Neuronal stem cell (in vitro differentiated cells): ENCODE measurements around the gene RPL7A.

Experiments
- DNase-seq: peaks from one replicate; pipeline ENCODE4 v3.0.0-alpha.2; 2013; ENCODE audit warnings: low spot score
- H2AFZ ChIP-seq: one replicate; pipeline ENCODE4 v1.6.1; 2013; ENCODE audit warnings: mild to moderate bottlenecking, low read length, inconsistent platforms
- H2AK5ac ChIP-seq: 2 replicates; pipeline ENCODE4 v1.6.1; 2013; ENCODE audit warnings: low read depth, mild to moderate bottlenecking, inconsistent platforms, low read length, moderate library complexity, mixed read lengths
- H2BK120ac ChIP-seq: 2 replicates; pipeline ENCODE4 v1.6.1; 2013; ENCODE audit warnings: low read depth, mild to moderate bottlenecking, inconsistent platforms, low read length, moderate library complexity, mixed read lengths
- H2BK12ac ChIP-seq: one replicate; pipeline ENCODE4 v1.6.1; 2013; ENCODE audit warnings: low read length, inconsistent platforms
- H2BK15ac ChIP-seq: 2 replicates; pipeline ENCODE4 v1.6.1; 2013; ENCODE audit warnings: mild to moderate bottlenecking, low read length, inconsistent platforms, mixed read lengths
- H2BK5ac ChIP-seq: one replicate; pipeline ENCODE4 v1.6.1; 2013; ENCODE audit warnings: inconsistent platforms, mild to moderate bottlenecking, low read length, moderate library complexity
- H3K14ac ChIP-seq: one replicate; pipeline ENCODE4 v1.6.1; 2013; ENCODE audit warnings: low read length, inconsistent platforms
- H3K18ac ChIP-seq: 2 replicates; pipeline ENCODE4 v1.6.1; 2013; ENCODE audit warnings: low read length, inconsistent platforms
- H3K23ac ChIP-seq: 2 replicates; pipeline ENCODE4 v1.6.1; 2013; ENCODE audit warnings: low read depth, mild to moderate bottlenecking, mixed read lengths, low read length, inconsistent platforms; ENCODE audit not compliant: poor library complexity
- H3K27ac ChIP-seq: replicated peaks from 3 replicates; pipeline ENCODE4 v1.5.1; 2013; ENCODE audit warnings: low read length, inconsistent platforms
- H3K27me3 ChIP-seq, 3 experiments: 2 replicates each; pipeline ENCODE4 v1.6.1; 2013; ENCODE audit warnings: low read length in 3 of 3, mild to moderate bottlenecking in 2 of 3, inconsistent platforms in 1 of 3, low read depth in 1 of 3, mixed read lengths in 1 of 3, moderate library complexity in 1 of 3; ENCODE audit not compliant: control insufficient read depth in 3 of 3, insufficient read depth in 3 of 3
- H3K36me3 ChIP-seq, 2 donors: replicated peaks in 1 of 2; 2 replicates each; pipeline ENCODE4 v1.6.1; 2013; ENCODE audit warnings: low read length in 2 of 2; ENCODE audit not compliant: control insufficient read depth in 2 of 2, insufficient read depth in 2 of 2
- H3K4ac ChIP-seq: 2 replicates; pipeline ENCODE4 v1.6.1; 2013; ENCODE audit warnings: inconsistent platforms, mild to moderate bottlenecking, low read length, moderate library complexity
- H3K4me1 ChIP-seq, 2 donors: 1 replicate in 1 of 2; 2 replicates in 1 of 2; pipeline ENCODE4 v1.6.1; 2013; ENCODE audit warnings: low read length in 2 of 2, low read depth in 1 of 2; ENCODE audit not compliant: control insufficient read depth in 2 of 2, insufficient read depth in 1 of 2
- H3K4me2 ChIP-seq: one replicate; pipeline ENCODE4 v1.6.1; 2013; ENCODE audit warnings: mild to moderate bottlenecking, low read length, inconsistent platforms; ENCODE audit not compliant: insufficient read depth, poor library complexity, severe bottlenecking
- H3K4me3 ChIP-seq, 2 donors: 2 replicates each; pipeline ENCODE4 v1.5.1; 2013; ENCODE audit warnings: low read length in 2 of 2, mild to moderate bottlenecking in 2 of 2, inconsistent platforms in 1 of 2, moderate library complexity in 1 of 2
- H3K79me1 ChIP-seq: one replicate; pipeline ENCODE4 v1.6.1; 2013; ENCODE audit warnings: low read depth, mild to moderate bottlenecking, inconsistent platforms, low read length, moderate library complexity
- H3K9ac ChIP-seq: one replicate; pipeline ENCODE4 v1.6.1; 2013; ENCODE audit warnings: mild to moderate bottlenecking, low read depth, low read length, inconsistent platforms; ENCODE audit not compliant: poor library complexity
- H3K9me3 ChIP-seq, 2 donors: replicated peaks in 1 of 2; 2 replicates each; pipeline versions ENCODE3 to v1.6.1; 2013; ENCODE audit warnings: low read length in 2 of 2, mild to moderate bottlenecking in 2 of 2, inconsistent platforms in 1 of 2, low read depth in 1 of 2, mixed read lengths in 1 of 2, moderate library complexity in 1 of 2; ENCODE audit not compliant: control insufficient read depth in 2 of 2, insufficient read depth in 1 of 2
- H4K8ac ChIP-seq: one replicate; pipeline ENCODE4 v1.6.1; 2013; ENCODE audit warnings: low read depth, mild to moderate bottlenecking, inconsistent platforms, low read length, moderate library complexity
- H4K91ac ChIP-seq: one replicate; pipeline ENCODE4 v1.6.1; 2013; ENCODE audit warnings: low read length, low read depth, mild to moderate bottlenecking, inconsistent platforms; ENCODE audit not compliant: poor library complexity
- WGBS, 2 donors: extraction: QIAGEN DNeasy Blood & Tissue Kit; methylation state at CpG; one replicate each; pipeline ENCODE4 v1.1.7; 2013; ENCODE audit warnings: missing lambda C conversion rate in 2 of 2, mixed read lengths in 1 of 2; ENCODE audit not compliant: insufficient read length in 2 of 2, insufficient replicate concordance in 1 of 2; ENCODE audit errors: extremely low coverage in 2 of 2; 5-methylcytosine and 5-hydroxymethylcytosine counted together

Gene RPL7A

DNA sequence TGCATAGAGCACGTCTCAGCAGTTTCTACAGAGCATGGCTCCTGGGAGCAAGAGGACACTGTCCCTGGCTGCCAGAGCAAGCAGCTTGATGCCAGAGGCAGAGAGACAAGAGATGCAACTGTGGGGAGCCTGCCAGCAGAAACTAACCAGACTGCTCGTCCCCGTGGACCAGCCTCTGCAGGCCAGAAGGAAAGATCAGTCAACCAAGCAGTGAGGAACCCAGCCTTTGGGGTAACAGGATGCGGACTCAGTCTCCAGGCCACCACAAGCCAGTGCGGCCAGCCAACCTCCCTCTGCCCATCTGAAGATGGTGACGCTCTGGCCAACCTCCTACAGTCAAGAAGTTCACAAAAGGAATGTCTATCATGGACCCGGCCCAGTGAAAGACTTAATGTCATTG, 24.1 kb downstream of the RPL7A start:
- H3K27ac ChIP-seq: no peak overlapping the region
- no CpG with 5 or more reads among the region's 7 CpGs for WGBS, 2 donors

DNA sequence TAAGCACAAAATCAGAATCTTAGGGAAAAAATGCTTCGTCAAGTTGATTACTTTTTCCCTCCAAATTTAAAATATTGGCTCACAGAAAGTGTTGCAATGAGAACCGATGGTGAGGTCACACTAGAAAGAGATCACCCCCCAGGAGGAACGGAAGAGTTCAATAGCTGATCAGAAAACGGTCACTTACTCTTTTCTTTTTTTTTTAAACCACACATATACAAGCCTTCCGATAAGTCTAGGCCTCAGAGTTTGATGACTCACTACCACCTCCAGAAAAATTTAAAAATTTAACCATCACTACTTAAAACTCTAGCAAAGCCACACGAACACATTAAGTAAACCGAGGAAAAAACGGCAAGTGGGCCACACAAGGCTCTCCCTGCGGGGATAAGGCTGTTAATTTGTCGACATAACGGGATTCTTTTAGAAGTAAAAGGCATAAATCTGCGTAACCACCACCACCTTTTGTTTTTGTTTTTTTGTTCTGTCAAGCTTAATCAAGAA, 26.6 kb downstream of the RPL7A start:
- H3K27ac ChIP-seq: no peak overlapping the region
- H2BK120ac ChIP-seq: no peak overlapping the region
- no peak overlapping the region for H3K18ac ChIP-seq
- peaks cover 15 to 45% of the 10 kb centered on the region in 2 donors for H3K36me3 ChIP-seq
- peak overlapping the region; percentile 90 to 99 for H3K4me3 ChIP-seq
- H2BK15ac ChIP-seq: no peak overlapping the region
- H4K8ac ChIP-seq: no peak overlapping the region
- H2AFZ ChIP-seq: no peak overlapping the region
- peaks cover 0 to 1% (median 0%) of the 10 kb centered on the region in 3 experiments for H3K27me3 ChIP-seq
- no peak overlapping the region for H2BK5ac ChIP-seq
- no peak overlapping the region for H4K91ac ChIP-seq
- peaks cover 22% of the 10 kb centered on the region for H3K79me1 ChIP-seq
- H3K23ac ChIP-seq: no peak overlapping the region
- no peak overlapping the region for H2BK12ac ChIP-seq
- H3K9me3 ChIP-seq: peaks cover 0 to 10% of the 10 kb centered on the region in 2 donors
- DNase-seq: no peak
- H2AK5ac ChIP-seq: no peak overlapping the region
- H3K9ac ChIP-seq: no peak overlapping the region
- no peak overlapping the region for H3K14ac ChIP-seq
- peak overlapping the region; percentile 48 for H3K4me2 ChIP-seq
- H3K4me1 ChIP-seq: peaks cover 2 to 7% of the 10 kb centered on the region in 2 donors
- no CpG with 5 or more reads among the region's 12 CpGs for WGBS, 2 donors
- H3K4ac ChIP-seq: no peak overlapping the region

More for the DNA sequence above, 24.1 kb downstream of the RPL7A start:
- Histone ChIP-seq H2AK5ac (no peak overlapping the region), H3K4me3 (no peak overlapping the region), H3K79me1 (peaks cover 35% of the 10 kb centered on the region), H3K18ac (no peak overlapping the region), H2BK120ac (no peak overlapping the region), H2BK12ac (no peak overlapping the region), H2AFZ (no peak overlapping the region), H3K9ac (no peak overlapping the region), H3K9me3 (no peaks in the 10 kb centered on the region), H3K4me1 (peaks cover 0 to 5% of the 10 kb centered on the region in 2 donors), H3K23ac (no peak overlapping the region), H3K14ac (no peak overlapping the region), H3K4me2 (no peak overlapping the region), H3K27me3 (peaks cover 0 to 1% (median 0%) of the 10 kb centered on the region in 3 experiments), H3K4ac (no peak overlapping the region), H4K91ac (no peak overlapping the region), H2BK5ac (no peak overlapping the region), H4K8ac (no peak overlapping the region), H2BK15ac (no peak overlapping the region), H3K36me3 (peaks cover 25 to 68% of the 10 kb centered on the region in 2 donors)
- no peak for DNase-seq

DNA sequence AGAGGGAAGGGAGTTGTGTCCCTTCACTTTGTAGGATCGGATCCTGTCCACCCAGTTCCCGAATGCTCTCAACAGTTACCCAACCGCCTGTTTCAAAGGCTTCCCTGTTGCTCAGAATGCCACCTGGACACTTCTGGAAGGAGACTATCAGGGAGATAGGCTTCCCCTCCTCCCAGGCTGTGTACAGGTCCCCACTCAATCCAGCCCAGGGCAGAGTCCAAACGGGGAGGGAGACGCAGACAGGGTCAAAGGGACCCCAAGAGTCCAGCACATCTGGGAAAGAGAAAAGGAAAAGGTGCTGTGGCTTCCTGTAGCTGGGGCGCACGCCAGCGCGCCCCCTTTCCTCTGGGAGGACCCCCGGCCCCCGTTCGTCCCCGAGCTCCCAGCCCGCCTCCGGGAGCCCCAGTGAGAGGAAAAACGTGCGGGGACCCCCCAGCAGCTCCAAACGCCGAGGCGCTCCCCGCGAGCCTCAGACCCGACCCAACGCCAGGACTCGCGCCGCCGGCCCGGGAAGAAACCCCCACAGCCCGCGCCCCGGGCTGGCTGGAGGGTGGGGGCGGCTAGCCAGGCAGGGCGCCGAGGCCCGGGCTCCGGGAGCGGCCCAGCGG, 27.2 kb downstream of the RPL7A start:
- Histone ChIP-seq H3K9ac (peak overlapping the region; percentile 97), H3K27ac (no peak overlapping the region), H2AK5ac (peak overlapping the region; percentile 60), H3K4me1 (peaks cover 2 to 7% of the 10 kb centered on the region in 2 donors), H2BK120ac (no peak overlapping the region), H3K14ac (no peak overlapping the region), H2BK5ac (peak overlapping the region; percentile 2), H3K23ac (no peak overlapping the region), H4K8ac (no peak overlapping the region), H2BK12ac (no peak overlapping the region), H2AFZ (peak overlapping the region; percentile 91), H3K18ac (peak overlapping the region; percentile 95), H3K4me3 (peak overlapping the region; percentile 90 to 99), H3K4me2 (peak overlapping the region; percentile 48), H3K27me3 (peaks cover 0 to 1% (median 0%) of the 10 kb centered on the region in 3 experiments), H3K4ac (no peak overlapping the region), H3K9me3 (peaks cover 0 to 10% of the 10 kb centered on the region in 2 donors), H3K79me1 (peaks cover 17% of the 10 kb centered on the region), H2BK15ac (no peak overlapping the region), H3K36me3 (peaks cover 10 to 39% of the 10 kb centered on the region in 2 donors), H4K91ac (no peak overlapping the region)
- DNase-seq: peak; percentile 23
- WGBS, 2 donors: no CpG with 5 or more reads among the region's 39 CpGs
